GM23338 (cell line): ENCODE measurements around the gene KCNJ16. TPM values are rescaled to one million over a fixed set of nuclear protein-coding genes. Genes with fewer than 3 reads are reported as not detected.

ENCODE experiments used
- ATAC-seq: fragments of 200-7000 bp; cut with Tn5 transposase; 3 replicates; pipeline ENCODE4 v1.9.1; 2020
- DNase-seq: peaks from one replicate; pipeline ENCODE4 v3.0.0-alpha.2; 2015; ENCODE audit warnings: low spot score
- H2AFZ ChIP-seq: fragments of 200-600 bp; sonication (generic); 2 replicates; pipeline ENCODE4 v1.8.0; 2016; ENCODE audit warnings: antibody characterized with exemption, mild to moderate bottlenecking, moderate library complexity
- H3F3A ChIP-seq: fragments of 200-600 bp; sonication (generic); replicated peaks from 2 replicates; pipeline ENCODE4 v1.8.0; 2017; ENCODE audit warnings: antibody characterized with exemption, mixed run types, low read depth
- H3K27ac ChIP-seq: fragments of 200-600 bp; sonication (generic); 2 replicates; pipeline ENCODE4 v1.6.1; 2016; ENCODE audit warnings: low read depth
- H3K27me3 ChIP-seq: fragments of 200-600 bp; sonication (generic); 2 replicates; pipeline ENCODE4 v1.8.0; 2016; ENCODE audit warnings: mild to moderate bottlenecking, mixed run types, moderate library complexity; ENCODE audit not compliant: insufficient read depth
- H3K36me3 ChIP-seq: fragments of 200-600 bp; sonication (generic); 2 replicates; pipeline ENCODE4 v1.8.0; 2016; ENCODE audit warnings: mild to moderate bottlenecking; ENCODE audit not compliant: insufficient read depth
- H3K4me1 ChIP-seq: fragments of 200-600 bp; sonication (generic); 2 replicates; pipeline ENCODE4 v1.8.0; 2016; ENCODE audit warnings: mild to moderate bottlenecking, moderate library complexity; ENCODE audit not compliant: insufficient read depth
- H3K4me2 ChIP-seq: fragments of 200-600 bp; sonication (generic); 2 replicates; pipeline ENCODE4 v1.7.1; 2017; ENCODE audit warnings: mixed run types
- H3K4me3 ChIP-seq: fragments of 200-600 bp; sonication (generic); 2 replicates; pipeline ENCODE4 v1.6.1; 2016; ENCODE audit warnings: mixed run types
- H3K79me2 ChIP-seq: fragments of 200-600 bp; sonication (generic); replicated peaks from 2 replicates; pipeline ENCODE4 v1.8.0; 2017; ENCODE audit warnings: mild to moderate bottlenecking; ENCODE audit not compliant: insufficient read depth
- H3K9me2 ChIP-seq: fragments of 200-600 bp; sonication (generic); 2 replicates; pipeline ENCODE4 v1.8.0; 2017; ENCODE audit not compliant: insufficient read depth
- H4K20me1 ChIP-seq: fragments of 200-600 bp; sonication (generic); replicated peaks from 2 replicates; pipeline ENCODE4 v1.8.0; 2017; ENCODE audit warnings: mild to moderate bottlenecking; ENCODE audit not compliant: insufficient read depth
- H3K27ac Mint-ChIP-seq: 2 replicates; pipeline ENCODE4 v1.8.0; 2020; ENCODE audit warnings: inconsistent platforms, mild to moderate bottlenecking, moderate library complexity, mixed read lengths
- H3K27me3 Mint-ChIP-seq: 3 replicates; pipeline ENCODE4 v1.8.0; 2022; ENCODE audit warnings: low read depth, mild to moderate bottlenecking, moderate library complexity, mixed read lengths, inconsistent platforms; ENCODE audit not compliant: insufficient read depth, poor library complexity
- H3K36me3 Mint-ChIP-seq: 3 replicates; pipeline ENCODE4 v1.8.0; 2021; ENCODE audit warnings: low read depth, mild to moderate bottlenecking, inconsistent platforms, moderate library complexity, mixed read lengths
- H3K4me1 Mint-ChIP-seq: 3 replicates; pipeline ENCODE4 v1.8.0; 2020; ENCODE audit warnings: mild to moderate bottlenecking, inconsistent platforms, mixed read lengths
- H3K4me3 Mint-ChIP-seq: 3 replicates; pipeline ENCODE4 v1.8.0; 2021; ENCODE audit warnings: moderate library complexity, mild to moderate bottlenecking, inconsistent platforms, mixed read lengths
- H3K9me3 Mint-ChIP-seq: 3 replicates; pipeline ENCODE4 v1.8.0; 2020; ENCODE audit warnings: moderate library complexity, mild to moderate bottlenecking, inconsistent platforms, mixed read lengths
- CREB1 ChIP-seq: fragments of 250-450 bp; sonication (Bioruptor Pico); IDR thresholded peaks from 2 replicates; pipeline ENCODE4 v1.5.0; 2020; ENCODE audit warnings: low read depth, mild to moderate bottlenecking, moderate library complexity
- EZH2 ChIP-seq: fragments of 200-600 bp; sonication (generic); IDR thresholded peaks from one replicate; pipeline ENCODE4 v1.8.0; 2017; ENCODE audit warnings: antibody characterized with exemption, mild to moderate bottlenecking, low read depth; ENCODE audit not compliant: unreplicated experiment
- EZH2phosphoT487 ChIP-seq: fragments of 200-600 bp; sonication (generic); IDR thresholded peaks from one replicate; pipeline ENCODE4 v1.8.1; 2018; ENCODE audit warnings: antibody characterized with exemption; ENCODE audit not compliant: unreplicated experiment
- JUNB ChIP-seq: IDR thresholded peaks from one replicate; pipeline ENCODE4 v1.6.1; 2016; ENCODE audit warnings: antibody characterized with exemption; ENCODE audit not compliant: unreplicated experiment
- NANOG ChIP-seq: IDR thresholded peaks from 2 replicates; pipeline ENCODE4 v1.6.1; 2016; ENCODE audit warnings: antibody characterized with exemption, borderline replicate concordance
- POLR2AphosphoS5 ChIP-seq: IDR thresholded peaks from 2 replicates; pipeline ENCODE4 v1.6.1; 2016; ENCODE audit warnings: antibody characterized with exemption, low read depth
- REST ChIP-seq: IDR thresholded peaks from one replicate; pipeline ENCODE4 v1.6.1; 2018; ENCODE audit warnings: antibody characterized with exemption; ENCODE audit not compliant: unreplicated experiment
- STAT1 ChIP-seq: IDR thresholded peaks from one replicate; pipeline ENCODE4 v1.6.1; 2016; ENCODE audit warnings: antibody characterized with exemption; ENCODE audit not compliant: unreplicated experiment
- ZNF114 ChIP-seq: fragments of 250-450 bp; sonication (Bioruptor Pico); IDR thresholded peaks from 2 replicates; pipeline ENCODE4 v1.5.0; 2020; ENCODE audit warnings: mild to moderate bottlenecking, moderate library complexity
- ZNF331 ChIP-seq: fragments of 250-450 bp; sonication (Bioruptor Pico); IDR thresholded peaks from 2 replicates; pipeline ENCODE4 v1.5.0; 2020; ENCODE audit warnings: low read depth, mild to moderate bottlenecking, moderate library complexity
- polyA plus RNA-seq: library from polyadenylated mRNA; unstranded; fragments of >200 nt; fragmentation: Nextera tagmentation; extraction: Ambion mirVana; gene quantifications from 2 replicates; pipeline ENCODE4 v1.2.1, GENCODE V29; 2016
- total RNA-seq: library from RNA; depleted of rRNA; stranded (reverse); fragments of >200 nt; shearing (Covaris generic); gene quantifications from 2 replicates; pipeline ENCODE4 v1.2.3, GENCODE V29; 2014
- TF ChIP-seq, protein P1 (sequence below), 2 experiments: fragments of 200-600 bp in 1 of 2; sonication (generic) in 1 of 2; conservative IDR thresholded peaks; 2 replicates each; pipeline versions ENCODE4 v1.5.1 to v1.6.1; 2016 to 2017; ENCODE audit warnings: antibody characterized with exemption in 2 of 2, low read depth in 2 of 2, mild to moderate bottlenecking in 2 of 2, moderate library complexity in 1 of 2
- TF ChIP-seq, protein P2 (sequence below): fragments of 250-450 bp; sonication (Bioruptor Pico); IDR thresholded peaks from 2 replicates; pipeline ENCODE4 v1.5.0; 2020; ENCODE audit warnings: mild to moderate bottlenecking, moderate library complexity
- TF ChIP-seq, protein P3 (sequence below): IDR thresholded peaks from 2 replicates; pipeline ENCODE4 v1.6.1; 2016; ENCODE audit warnings: antibody characterized with exemption

The KCNJ16 gene
- total and polyA plus RNA-seq, 2 experiments from 2014 or later = not detected

- Histone ChIP-seq H4K20me1 (no peaks in the 10 kb centered on the region), H3K4me2 (no peak overlapping the region), H3K4me3 (no peak overlapping the region), H3K4me1 (no peaks in the 10 kb centered on the region), H3K36me3 (no peaks in the 10 kb centered on the region), H3K27ac (no peak overlapping the region), H3K9me2 (no peaks in the 10 kb centered on the region), H2AFZ (no peak overlapping the region), H3K79me2 (no peaks in the 10 kb centered on the region), H3K27me3 (no peaks in the 10 kb centered on the region), H3F3A (no peaks in the 10 kb centered on the region)
- Mint-ChIP-seq H3K27ac (no peak overlapping the region), H3K27me3 (no peaks in the 10 kb centered on the region), H3K9me3 (no peaks in the 10 kb centered on the region), H3K4me3 (no peak overlapping the region), H3K36me3 (no peaks in the 10 kb centered on the region), H3K4me1 (peaks cover 3% of the 10 kb centered on the region; the same call in 2 of the 3 replicates)
- ATAC-seq (no peak), DNase-seq (no peak)
- no peak for TF ChIP-seq NANOG
- TF ChIP-seq, protein P1, sequence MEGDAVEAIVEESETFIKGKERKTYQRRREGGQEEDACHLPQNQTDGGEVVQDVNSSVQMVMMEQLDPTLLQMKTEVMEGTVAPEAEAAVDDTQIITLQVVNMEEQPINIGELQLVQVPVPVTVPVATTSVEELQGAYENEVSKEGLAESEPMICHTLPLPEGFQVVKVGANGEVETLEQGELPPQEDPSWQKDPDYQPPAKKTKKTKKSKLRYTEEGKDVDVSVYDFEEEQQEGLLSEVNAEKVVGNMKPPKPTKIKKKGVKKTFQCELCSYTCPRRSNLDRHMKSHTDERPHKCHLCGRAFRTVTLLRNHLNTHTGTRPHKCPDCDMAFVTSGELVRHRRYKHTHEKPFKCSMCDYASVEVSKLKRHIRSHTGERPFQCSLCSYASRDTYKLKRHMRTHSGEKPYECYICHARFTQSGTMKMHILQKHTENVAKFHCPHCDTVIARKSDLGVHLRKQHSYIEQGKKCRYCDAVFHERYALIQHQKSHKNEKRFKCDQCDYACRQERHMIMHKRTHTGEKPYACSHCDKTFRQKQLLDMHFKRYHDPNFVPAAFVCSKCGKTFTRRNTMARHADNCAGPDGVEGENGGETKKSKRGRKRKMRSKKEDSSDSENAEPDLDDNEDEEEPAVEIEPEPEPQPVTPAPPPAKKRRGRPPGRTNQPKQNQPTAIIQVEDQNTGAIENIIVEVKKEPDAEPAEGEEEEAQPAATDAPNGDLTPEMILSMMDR (conservative IDR thresholded peaks at IDR 0.05; ENCODE audit: low read depth in 2 of 2) = no peak
- no peak for TF ChIP-seq STAT1
- TF ChIP-seq, protein P2, sequence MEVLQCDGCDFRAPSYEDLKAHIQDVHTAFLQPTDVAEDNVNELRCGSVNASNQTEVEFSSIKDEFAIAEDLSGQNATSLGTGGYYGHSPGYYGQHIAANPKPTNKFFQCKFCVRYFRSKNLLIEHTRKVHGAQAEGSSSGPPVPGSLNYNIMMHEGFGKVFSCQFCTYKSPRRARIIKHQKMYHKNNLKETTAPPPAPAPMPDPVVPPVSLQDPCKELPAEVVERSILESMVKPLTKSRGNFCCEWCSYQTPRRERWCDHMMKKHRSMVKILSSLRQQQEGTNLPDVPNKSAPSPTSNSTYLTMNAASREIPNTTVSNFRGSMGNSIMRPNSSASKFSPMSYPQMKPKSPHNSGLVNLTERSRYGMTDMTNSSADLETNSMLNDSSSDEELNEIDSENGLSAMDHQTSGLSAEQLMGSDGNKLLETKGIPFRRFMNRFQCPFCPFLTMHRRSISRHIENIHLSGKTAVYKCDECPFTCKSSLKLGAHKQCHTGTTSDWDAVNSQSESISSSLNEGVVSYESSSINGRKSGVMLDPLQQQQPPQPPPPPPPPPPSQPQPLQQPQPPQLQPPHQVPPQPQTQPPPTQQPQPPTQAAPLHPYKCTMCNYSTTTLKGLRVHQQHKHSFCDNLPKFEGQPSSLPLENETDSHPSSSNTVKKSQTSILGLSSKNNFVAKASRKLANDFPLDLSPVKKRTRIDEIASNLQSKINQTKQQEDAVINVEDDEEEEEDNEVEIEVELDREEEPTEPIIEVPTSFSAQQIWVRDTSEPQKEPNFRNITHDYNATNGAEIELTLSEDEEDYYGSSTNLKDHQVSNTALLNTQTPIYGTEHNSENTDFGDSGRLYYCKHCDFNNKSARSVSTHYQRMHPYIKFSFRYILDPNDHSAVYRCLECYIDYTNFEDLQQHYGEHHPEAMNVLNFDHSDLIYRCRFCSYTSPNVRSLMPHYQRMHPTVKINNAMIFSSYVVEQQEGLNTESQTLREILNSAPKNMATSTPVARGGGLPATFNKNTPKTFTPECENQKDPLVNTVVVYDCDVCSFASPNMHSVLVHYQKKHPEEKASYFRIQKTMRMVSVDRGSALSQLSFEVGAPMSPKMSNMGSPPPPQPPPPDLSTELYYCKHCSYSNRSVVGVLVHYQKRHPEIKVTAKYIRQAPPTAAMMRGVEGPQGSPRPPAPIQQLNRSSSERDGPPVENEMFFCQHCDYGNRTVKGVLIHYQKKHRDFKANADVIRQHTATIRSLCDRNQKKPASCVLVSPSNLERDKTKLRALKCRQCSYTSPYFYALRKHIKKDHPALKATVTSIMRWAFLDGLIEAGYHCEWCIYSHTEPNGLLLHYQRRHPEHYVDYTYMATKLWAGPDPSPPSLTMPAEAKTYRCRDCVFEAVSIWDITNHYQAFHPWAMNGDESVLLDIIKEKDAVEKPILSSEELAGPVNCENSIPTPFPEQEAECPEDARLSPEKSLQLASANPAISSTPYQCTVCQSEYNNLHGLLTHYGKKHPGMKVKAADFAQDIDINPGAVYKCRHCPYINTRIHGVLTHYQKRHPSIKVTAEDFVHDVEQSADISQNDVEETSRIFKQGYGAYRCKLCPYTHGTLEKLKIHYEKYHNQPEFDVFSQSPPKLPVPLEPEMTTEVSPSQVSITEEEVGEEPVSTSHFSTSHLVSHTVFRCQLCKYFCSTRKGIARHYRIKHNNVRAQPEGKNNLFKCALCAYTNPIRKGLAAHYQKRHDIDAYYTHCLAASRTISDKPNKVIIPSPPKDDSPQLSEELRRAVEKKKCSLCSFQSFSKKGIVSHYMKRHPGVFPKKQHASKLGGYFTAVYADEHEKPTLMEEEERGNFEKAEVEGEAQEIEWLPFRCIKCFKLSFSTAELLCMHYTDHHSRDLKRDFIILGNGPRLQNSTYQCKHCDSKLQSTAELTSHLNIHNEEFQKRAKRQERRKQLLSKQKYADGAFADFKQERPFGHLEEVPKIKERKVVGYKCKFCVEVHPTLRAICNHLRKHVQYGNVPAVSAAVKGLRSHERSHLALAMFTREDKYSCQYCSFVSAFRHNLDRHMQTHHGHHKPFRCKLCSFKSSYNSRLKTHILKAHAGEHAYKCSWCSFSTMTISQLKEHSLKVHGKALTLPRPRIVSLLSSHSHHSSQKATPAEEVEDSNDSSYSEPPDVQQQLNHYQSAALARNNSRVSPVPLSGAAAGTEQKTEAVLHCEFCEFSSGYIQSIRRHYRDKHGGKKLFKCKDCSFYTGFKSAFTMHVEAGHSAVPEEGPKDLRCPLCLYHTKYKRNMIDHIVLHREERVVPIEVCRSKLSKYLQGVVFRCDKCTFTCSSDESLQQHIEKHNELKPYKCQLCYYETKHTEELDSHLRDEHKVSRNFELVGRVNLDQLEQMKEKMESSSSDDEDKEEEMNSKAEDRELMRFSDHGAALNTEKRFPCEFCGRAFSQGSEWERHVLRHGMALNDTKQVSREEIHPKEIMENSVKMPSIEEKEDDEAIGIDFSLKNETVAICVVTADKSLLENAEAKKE (CRISPR knock-in tag) = no peak
- no peak for TF ChIP-seq JUNB
- TF ChIP-seq CREB1 (CRISPR knock-in tag) = no peak
- TF ChIP-seq ZNF114 (CRISPR knock-in tag) = no peak
- TF ChIP-seq REST = no peak
- no peak for TF ChIP-seq POLR2AphosphoS5
- no peak for TF ChIP-seq EZH2
- TF ChIP-seq, protein P3, sequence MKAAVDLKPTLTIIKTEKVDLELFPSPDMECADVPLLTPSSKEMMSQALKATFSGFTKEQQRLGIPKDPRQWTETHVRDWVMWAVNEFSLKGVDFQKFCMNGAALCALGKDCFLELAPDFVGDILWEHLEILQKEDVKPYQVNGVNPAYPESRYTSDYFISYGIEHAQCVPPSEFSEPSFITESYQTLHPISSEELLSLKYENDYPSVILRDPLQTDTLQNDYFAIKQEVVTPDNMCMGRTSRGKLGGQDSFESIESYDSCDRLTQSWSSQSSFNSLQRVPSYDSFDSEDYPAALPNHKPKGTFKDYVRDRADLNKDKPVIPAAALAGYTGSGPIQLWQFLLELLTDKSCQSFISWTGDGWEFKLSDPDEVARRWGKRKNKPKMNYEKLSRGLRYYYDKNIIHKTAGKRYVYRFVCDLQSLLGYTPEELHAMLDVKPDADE = no peak
- TF ChIP-seq EZH2phosphoT487 = no peak
- TF ChIP-seq ZNF331 = no peak
Observed at GRCh38 chr17:70037498-70037897, 37.5 kb upstream of the KCNJ16 start.
